ELF-1 (cell line): Measurements from ENCODE around the gene ZIC1.

Source experiments
- DNase-seq: peaks from one replicate; pipeline ENCODE4 v3.0.0-alpha.2; 2016; ENCODE audit warnings: low read depth, low spot score

ZIC1 gene

DNA sequence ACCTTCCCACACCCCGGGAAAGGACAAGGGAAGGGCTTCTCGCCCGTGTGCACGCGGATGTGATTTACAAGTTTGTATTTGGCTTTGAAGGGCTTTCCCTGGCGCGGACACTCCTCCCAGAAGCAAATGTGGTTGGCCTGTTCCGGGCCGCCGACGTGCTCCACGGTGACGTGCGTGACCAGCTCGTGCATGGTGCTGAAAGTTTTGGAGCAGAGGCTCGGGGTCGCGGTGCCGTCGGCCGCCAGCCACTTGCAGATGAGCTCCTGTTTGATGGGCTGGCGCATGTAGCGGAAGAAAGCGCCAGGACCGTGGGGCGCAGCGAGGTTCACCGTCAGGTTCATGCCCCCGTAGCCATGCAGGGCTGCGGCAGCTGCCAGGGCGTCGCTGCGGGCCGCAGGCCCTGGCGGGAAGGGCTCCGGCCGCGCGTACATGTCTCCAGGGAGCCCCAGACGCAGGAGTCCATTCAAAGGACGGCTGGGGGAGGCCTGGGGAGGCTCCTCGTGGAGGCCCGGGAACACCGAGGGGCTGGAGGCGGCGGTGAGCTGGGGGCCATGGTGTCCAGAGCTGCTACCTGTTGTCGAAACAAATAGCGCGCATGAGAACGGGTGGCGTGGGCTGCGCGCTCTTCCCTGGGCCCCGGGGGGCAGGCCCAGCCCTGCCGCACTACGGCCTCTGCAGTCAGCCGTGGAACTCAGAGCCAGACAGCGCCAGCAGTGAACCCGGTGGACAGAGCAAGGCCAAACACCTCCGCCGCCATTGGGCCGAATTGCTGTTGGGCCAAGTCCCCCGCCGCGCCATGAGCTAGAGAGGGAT lies 13.1 kb upstream of the ZIC1 start:
- peak; percentile 50 for DNase-seq

DNA sequence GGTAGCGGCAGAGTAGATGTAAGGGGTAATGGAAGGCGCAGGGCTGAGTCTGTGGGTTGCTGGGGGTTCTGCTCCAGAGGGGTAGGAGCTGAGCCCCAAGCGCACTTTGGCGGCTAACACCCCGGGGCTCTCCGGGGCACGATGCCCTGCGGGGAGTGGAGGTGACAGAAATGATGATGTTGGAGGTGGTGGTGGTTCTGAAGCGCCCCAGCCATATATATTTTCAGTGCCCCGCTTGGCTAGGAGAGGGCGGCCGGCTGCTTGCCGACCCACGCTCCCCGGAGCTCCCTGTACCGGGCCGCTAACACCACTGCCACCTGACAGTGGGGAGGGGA lies 12.5 kb upstream of the ZIC1 start:
- DNase-seq: no peak

DNA sequence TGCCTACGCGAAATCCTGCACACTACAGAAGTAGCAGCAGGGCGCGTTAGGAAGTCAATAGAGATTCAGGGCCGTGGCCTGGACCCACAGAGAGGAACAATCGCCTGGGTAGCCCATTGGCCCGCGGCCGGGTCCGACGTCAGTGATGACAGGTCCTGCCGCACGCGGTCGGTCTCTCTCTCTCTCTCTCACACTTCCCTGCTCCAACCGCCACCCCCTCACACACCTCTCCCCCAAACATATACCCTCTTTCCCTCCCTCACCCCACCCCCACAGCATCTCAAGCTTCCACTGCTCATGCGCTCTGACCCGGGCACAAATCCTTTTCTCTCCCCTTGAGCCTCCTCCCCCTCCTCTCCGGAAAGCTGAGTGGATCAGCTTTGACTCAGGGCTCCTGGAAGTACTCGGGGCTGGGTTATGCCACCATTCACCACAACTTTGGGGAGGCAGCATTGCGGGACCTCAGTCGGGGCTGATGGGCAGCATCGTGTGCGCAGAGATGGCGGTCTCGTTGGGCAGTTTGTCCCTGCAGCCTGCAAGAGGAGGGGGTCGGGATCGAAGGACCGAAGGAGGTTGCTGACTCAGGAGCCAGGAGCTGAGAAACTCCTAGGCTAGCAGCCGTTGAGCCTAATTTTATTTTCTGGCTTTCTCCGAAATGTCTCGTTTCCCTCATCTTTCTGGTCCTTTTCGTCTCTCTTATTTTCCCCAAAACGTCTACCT lies 11.8 kb upstream of the ZIC1 start:
- DNase-seq: peak; percentile 62

DNA sequence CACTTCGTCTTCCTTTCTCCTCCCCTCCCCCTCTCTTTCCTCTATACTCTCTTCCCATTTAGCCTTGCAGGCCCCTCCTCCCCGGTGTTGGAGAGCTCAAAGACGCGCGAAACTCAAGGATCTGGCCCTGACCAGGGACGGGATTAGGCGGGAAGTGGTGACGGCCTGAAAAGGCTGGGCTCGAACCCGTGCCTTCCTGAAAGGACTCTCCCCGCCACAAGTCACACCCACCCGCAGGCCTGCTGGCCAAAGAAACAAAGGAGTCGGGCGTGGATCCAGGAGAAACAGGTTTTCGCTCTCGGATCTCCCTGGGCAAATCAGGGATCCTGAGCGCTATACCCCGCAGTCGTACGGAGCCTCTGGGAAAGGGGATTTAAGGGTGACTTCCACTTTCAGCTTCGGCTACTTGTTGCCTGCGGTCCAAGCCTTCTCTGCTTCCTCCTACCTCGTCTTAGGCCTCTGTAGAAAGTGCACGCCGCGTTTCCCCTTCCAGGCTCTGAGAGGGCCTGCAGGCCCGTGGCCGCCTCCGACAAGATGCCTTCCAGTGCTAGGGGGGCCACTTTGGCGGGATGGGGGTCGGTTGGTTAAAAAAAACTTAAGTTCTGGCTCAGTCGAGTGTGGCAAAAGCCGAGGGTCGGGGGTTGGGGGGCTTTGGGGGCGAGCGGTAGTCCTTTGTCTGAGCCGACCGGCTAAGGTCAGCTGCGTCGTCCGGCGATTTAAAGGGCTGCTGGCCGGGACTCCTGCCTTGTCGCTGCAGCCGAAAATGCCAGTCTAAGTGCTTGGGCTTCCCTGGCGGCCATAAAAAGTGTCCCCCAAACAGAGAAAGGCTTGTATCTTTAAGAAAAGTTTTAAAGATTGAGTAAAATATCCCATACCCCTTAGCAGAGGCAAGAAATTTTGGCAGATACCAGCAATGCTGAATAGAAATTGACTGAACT lies 11.0 kb upstream of the ZIC1 start:
- peak; percentile 70 for DNase-seq

DNA sequence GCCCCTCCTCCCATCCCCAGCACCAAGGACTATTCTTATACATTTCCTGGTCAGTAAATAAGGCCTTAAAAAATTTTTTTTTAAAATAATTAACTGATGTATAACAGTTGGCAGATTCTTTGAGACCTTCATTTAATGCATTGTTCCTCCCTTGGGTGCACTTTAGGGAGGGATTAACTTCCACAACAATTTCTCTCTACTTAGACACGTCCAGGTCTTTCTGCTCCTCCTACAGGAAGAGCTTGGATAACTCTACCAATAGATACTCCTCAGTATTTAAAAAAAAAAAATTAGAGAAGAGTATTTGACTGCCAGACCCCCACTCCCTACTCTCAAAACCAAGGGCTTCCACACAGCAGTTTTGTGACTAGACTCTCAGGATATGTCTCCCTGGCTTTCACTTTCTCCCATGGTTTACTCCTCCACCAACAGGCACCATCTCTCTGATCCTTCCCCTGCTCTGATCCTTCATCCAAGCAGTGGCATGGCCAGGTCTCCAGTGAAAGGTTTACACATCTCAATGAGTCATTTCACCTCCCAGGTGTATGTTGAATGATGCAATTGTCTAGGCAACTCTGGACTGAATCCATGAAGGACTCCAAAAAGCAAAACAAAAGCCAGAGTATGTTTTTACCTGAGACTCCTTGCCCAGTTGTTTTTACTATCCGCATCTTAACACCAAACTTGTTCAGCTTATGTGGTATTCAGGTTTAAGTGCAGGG lies 10.2 kb upstream of the ZIC1 start:
- no peak for DNase-seq

DNA sequence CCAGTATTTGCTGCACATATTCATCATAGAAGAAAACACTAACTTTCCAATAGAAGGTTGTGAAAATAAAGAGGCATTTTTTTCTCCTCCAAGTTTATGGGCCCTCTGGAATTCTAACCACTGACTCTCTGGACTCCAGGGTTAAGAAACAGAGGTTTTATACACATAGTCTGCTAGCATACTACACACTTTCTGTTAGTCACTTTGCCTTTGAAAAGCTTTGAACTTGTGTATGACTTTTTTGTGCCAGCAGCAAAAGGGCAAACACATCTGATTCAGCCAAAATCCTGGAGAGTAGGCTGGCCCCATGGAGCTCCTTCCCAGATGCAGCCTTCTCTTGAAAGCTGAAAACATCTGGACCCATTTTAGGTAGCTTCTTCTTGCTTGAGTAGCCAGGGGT lies 9.1 kb upstream of the ZIC1 start:
- DNase-seq: no peak

DNA sequence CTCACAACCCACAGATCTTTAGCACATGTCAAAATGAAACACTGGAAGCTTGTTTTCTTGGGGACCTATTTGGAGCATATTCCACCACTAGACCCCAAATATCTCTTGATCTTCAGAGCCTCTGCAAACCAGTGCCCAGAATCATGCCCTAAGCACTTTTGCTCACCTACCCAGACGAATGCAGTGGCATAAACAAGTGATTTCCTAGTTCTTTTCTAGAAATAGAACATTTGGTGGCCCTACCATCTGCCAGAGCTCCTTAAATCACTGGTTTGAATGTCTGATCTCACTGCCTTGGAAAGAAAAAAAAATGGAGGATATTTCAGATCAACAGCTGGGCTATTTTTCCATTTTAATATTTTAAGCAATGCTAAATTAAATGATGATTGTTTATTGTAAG lies 8.2 kb upstream of the ZIC1 start:
- DNase-seq: no peak

DNA sequence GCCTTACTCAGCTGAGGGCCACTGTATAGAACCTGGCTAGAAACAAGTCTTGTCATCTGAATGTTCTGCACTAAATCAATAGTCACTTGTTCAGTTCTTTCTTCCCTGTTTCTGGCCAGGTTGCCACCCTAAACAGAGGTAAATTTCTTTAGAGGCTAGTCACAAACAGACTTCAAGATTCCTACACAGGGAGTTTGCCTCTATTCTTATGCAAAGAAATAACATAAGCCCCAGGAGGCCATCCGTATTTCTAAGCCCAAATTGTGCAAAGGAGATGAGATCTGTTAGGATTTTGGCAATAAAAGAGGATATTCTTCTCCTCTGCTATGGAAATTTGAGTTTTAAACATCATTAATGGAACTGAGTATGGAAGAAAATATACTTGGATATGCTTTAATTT lies 7.7 kb upstream of the ZIC1 start:
- DNase-seq: no peak

DNA sequence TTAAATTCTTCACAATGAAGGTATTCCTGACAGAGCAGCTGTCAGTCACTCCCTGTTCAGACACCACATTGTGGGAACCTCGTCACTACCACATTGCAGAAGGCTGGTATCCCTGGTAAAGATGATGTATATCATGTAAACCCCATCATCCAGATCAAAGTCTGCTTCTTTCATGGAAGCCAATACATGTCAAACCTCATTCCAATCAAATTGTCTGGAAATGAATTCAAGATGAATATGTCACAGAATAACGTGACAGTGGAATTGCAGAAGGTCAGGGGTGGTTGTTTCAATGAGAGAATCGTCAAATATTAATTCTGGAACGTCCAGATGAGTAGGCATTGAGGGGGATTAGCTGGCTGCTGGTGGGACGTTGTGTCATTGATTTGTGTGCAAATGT lies 7.0 kb upstream of the ZIC1 start:
- no peak for DNase-seq

DNA sequence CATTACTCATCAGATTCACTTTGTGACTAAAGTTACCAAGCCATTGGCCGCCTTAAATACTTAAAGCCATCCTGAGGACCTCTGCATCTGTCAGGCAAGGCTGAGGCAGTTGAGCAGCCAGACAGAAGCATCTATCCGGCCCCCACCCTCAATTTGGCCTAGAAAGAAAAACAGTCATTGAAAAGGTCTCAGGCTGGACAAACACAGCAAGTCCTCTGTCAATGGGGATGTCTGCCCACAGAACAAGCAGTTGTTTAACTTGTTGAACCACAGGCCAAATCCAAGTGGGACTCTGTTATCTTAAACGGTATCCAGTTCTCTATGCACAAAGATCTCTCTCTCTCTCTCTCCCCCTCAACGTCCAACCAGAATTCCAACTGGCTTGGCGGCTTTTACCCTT lies 5.7 kb upstream of the ZIC1 start:
- DNase-seq: no peak

DNA sequence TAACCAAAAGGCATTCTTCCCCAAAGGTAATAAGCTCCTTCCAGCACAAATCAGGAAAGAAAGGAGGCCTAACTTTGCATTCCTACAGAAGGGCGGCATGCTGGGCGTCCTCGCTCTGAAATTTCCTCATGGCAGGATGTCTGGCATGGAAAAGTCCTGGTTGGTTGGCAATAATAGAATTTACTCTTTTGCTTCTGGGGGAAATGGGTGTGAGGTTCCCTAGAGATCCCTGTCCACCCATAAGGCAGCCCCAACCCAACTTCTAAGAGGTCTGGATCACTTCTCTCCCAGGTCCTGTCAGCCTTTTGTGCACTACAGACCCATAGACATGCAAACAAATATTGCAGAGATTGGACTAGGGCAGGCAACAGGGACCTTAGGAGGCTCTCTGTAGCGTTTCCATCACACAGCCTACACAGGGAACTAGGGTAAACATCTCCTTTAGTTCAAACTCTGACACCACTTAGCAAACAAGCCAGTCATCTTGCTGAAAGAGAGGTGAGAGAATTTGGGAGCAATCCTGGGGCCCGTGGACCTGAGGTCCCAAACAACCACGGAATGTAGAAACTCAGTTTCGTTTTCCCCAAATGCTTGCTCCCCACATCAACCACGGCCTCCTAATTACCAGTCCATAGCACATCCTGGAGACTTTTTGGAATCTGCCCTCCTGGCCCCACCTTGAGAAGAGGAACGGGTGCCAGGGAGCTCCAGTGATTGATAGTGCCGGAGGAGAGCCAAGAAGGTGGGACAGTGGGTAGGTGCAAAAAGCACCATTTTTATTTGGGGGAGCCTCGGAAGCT lies 5.0 kb upstream of the ZIC1 start:
- no peak for DNase-seq

DNA sequence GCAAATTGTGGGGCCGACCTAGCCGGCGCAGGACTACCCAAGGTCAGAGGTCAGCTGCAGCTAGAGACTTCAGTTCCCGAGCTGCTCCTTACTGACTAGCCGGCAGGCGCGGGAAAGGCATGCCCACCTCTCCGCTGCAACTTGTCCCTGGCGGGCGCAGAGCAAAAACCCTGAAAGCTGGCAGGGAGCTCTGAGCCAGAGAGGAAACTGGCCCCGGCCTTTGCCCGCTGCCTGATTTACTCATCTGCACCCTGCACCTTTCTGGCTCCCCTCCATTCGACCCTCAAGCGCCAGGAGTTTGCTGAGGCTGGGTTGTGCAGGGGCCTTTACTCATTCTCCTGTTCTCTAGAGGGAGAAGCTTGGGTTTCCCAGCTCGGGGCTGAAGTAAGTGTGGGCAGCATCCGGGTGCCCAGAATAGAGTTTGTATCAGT lies 4.3 kb upstream of the ZIC1 start:
- DNase-seq: no peak

DNA sequence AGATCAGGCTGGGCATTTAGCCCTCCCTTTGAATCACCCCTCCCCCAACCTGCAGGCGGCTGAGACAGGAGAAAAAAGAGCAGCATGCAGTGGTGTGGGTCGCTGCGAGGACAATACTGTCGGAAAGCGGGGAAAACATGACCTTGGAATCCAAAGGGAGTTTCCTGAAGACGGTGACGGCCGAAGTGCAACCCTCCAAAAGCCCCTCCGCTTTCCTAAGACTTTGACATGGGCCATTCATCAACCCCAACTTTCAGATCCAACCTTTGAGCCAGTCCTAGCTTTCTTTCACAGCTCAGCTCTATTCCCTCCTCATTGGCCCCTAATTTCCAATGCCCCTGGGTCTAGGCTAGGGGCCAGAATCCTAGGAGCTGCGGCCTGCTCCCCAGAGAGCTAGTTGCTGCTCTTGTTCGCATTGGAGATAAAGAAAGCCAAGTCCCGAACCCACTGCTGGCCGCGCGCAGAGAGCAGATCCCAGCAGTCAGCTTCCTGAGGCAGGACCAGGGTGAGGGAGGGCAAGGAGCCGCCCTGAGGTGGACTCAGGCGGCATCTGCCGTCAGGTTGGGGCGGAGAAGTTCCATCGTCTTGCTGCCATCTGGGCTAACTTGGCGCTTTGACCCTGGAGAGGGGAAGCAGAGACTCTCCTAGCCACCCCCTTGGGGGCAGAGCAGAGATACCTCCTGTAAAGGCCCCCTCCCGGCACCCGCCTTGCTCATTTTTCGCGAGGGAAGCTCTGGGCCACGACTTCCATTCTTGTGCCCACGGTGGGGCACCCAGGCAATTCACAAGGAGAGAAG lies 3.7 kb upstream of the ZIC1 start:
- no peak for DNase-seq

DNA sequence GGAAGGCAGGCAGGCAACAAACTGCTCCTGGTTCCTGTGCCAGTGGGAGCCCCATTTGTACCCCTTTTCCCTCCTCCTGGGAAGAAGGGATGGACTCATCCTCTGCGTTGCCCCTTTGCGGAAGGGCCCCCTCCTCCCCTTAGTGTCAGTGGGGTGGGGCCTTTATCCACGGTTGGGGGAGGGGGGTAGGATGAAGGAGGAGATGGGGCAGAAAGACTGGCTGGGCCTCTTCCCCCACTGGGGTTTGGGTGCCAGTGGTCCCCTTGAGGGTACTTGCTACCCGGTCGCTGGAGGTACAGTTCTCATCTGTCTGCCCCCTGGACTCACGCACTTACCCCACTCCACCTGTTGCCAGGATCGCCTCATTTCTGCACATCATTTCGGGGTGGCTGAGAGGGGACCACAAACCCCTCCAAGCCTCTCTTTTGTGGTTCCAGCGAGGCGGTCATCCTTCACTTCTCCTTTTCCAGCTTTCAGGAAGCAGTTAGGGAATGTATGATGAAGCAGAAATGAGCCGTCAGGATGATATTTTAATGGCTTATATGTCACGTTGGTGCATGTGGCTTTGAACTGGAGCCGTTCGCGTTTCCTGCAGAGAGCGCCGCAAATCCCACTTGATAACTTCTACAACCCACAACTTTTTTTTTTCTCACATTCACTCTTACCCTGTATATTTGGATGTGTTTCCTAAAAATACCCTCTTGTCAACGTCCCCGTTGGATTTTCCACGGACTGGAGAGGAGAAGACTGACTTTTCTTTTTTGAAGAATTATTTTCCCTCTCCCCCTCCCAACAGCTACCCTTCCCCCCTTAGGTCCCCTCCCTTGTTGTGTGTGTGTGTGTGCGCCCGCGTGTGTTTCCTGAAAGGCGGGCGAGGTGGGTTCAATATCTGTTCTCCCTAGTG lies 2.9 kb upstream of the ZIC1 start, which contains the start of gene ZIC4:
ZIC4 (minus strand) TSS at position 516 of the 904 bp plus-strand sequence. CDS start 3,746 bp downstream, outside the sequence.
- DNase-seq: no peak

DNA sequence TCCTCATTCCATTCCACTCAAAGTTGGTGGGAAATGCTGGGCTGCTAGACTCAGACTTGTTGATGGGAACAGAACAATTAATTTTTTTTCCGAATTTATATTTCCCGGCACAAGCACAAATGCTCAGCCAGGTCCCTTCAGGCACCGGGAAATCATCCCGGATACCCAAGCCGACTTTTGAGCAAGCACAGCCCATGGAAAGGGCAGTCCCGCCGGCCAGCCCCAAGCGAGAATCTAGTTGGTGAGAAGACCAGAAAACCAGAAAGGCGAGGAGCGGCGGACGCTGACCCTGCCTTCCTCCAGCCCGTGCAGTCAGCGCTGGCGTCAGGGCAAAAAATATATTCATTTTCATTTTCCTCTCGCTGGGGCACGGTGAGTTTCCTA lies 2.1 kb upstream of the ZIC1 start:
- no peak for DNase-seq

DNA sequence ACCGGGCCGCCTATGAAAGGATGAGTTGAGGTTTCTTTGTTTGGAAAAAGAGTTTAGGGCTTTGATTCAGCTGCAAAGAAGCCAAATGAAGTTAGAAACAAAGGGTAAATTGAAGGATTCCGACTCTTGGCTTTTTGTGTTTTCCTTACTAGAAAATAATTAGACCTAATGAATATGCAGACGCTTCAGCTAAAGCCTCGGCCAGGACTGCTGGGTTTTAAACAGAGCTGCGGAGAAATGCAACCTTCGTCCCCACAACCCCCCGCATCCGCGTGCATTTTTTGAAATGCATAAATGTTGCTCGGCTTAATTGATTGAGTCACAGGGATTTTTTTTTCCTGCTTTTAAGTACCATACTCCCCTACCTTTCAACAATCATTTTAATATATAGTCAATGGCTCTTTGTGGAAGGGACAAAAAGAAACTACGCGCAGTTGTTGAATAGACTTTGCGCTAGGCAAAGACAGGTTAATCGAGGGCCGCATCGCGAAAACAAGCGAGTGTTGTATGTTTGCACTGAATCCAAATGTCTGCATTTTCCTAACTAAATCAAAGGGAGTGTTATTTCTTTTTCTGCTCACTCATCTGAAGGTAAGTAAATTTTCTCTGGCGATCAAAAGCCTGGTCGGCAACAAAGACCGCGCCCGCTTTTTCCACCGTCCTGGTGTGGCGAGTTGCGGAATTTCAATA lies 1.5 kb upstream of the ZIC1 start:
- DNase-seq: no peak

DNA sequence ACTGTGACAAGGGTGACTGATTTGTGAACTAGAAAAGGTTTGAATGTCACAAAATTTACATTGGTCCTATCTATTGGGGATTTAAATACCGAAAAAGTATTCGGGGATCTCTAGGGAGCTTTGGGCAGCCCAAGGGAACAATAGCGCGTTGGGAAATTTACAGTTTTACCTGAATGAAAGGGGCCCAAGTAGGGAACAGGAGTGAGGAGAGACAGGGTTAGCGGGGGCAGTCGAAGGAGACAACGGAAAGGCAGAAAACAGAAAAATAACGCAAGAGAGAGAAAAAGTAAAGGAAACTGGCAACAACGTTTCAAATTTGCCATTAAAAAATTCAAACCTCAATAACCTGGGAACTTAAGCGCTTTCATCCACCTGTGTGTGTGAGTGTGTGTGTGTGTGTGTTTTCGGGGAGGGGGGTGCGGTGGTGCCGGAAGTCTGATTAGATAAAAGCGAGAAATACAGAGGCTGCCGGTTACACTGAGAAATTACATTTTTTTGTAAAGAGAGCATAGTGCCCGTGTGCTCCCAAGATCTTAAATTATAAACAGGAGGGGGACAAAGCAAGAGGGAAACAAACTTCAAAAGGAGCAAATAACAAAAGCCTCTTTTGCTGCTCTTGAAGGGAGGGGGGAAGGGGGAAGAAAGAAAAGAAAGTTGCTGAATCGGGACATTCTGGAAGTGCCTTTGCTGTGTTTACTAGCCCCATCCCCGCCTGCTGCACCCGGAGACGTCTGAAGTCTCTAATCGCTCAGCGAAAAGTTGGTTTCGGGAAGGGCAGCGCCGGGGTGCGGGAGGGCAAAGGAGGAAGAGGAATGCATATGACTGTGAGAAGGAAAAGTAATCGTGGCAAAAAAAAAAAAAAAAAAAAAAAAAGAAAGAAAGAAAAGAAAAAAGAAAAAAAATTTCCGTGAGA lies 721 bp upstream of the ZIC1 start:
- peak; percentile 78 for DNase-seq
